Mucosa of rectum (tissue), 2 donors: ENCODE measurements around the gene PDE6H.

ENCODE experiments used
- H3K27ac ChIP-seq, 2 donors: one replicate each; pipeline ENCODE4 v1.7.0; 2013; ENCODE audit warnings: inconsistent platforms in 2 of 2, low read depth in 2 of 2, low read length in 2 of 2
- H3K27me3 ChIP-seq, 2 donors: one replicate each; pipeline ENCODE4 v1.7.0; 2013; ENCODE audit warnings: low read length in 2 of 2; ENCODE audit not compliant: control insufficient read depth in 2 of 2, insufficient read depth in 2 of 2
- H3K36me3 ChIP-seq, 2 donors: one replicate each; pipeline ENCODE4 v1.7.0; 2013; ENCODE audit warnings: low read length in 2 of 2; ENCODE audit not compliant: control insufficient read depth in 2 of 2, insufficient read depth in 2 of 2
- H3K4me1 ChIP-seq, 2 donors: one replicate each; pipeline ENCODE4 v1.7.0; 2013; ENCODE audit warnings: low read length in 2 of 2, mild to moderate bottlenecking in 1 of 2; ENCODE audit not compliant: control insufficient read depth in 2 of 2, insufficient read depth in 2 of 2
- H3K4me3 ChIP-seq, 2 donors: one replicate each; pipeline ENCODE4 v1.7.0; 2013; ENCODE audit warnings: low read length in 2 of 2
- H3K9ac ChIP-seq, 2 donors: one replicate each; pipeline ENCODE4 v1.7.0; 2013; ENCODE audit warnings: low read length in 2 of 2, low read depth in 1 of 2, mild to moderate bottlenecking in 1 of 2
- H3K9me3 ChIP-seq, 2 donors: one replicate each; pipeline ENCODE4 v1.7.0; 2013; ENCODE audit warnings: low read length in 2 of 2; ENCODE audit not compliant: control insufficient read depth in 2 of 2
- donor health status: healthy.
- donor health status: Normal muscosa, but diverticular disease.

The PDE6H gene

GRCh38 chr12:14964406-14964805 is 8.4 kb upstream of the PDE6H start:
- no peaks in the 10 kb centered on the region for H3K36me3 ChIP-seq
- H3K9me3 ChIP-seq, result no peaks in the 10 kb centered on the region
- no peak overlapping the region for H3K9ac ChIP-seq
- H3K27me3 ChIP-seq, result no peaks in the 10 kb centered on the region
- H3K27ac ChIP-seq, result no peak overlapping the region
- peaks cover 0 to 5% of the 10 kb centered on the region in 2 donors for H3K4me1 ChIP-seq
- H3K4me3 ChIP-seq, result no peak overlapping the region

GRCh38 chr12:14965221-14965620 is 7.6 kb upstream of the PDE6H start:
- no peaks in the 10 kb centered on the region for H3K4me1 ChIP-seq
- H3K4me3 ChIP-seq, result no peak overlapping the region
- no peaks in the 10 kb centered on the region for H3K27me3 ChIP-seq
- no peaks in the 10 kb centered on the region for H3K36me3 ChIP-seq
- no peak overlapping the region for H3K27ac ChIP-seq
- no peak overlapping the region for H3K9ac ChIP-seq
- no peaks in the 10 kb centered on the region for H3K9me3 ChIP-seq

- no peaks in the 10 kb centered on the region for H3K9me3 ChIP-seq
- H3K9ac ChIP-seq, result no peak overlapping the region
- H3K36me3 ChIP-seq, result no peaks in the 10 kb centered on the region
- H3K27ac ChIP-seq, result no peak overlapping the region
- no peaks in the 10 kb centered on the region for H3K27me3 ChIP-seq
- H3K4me1 ChIP-seq, result no peaks in the 10 kb centered on the region
- no peak overlapping the region for H3K4me3 ChIP-seq
These were observed 4.4 kb upstream of the PDE6H start for GRCh38 chr12:14968478-14968877.

- H3K4me1 ChIP-seq, result no peaks in the 10 kb centered on the region
- no peaks in the 10 kb centered on the region for H3K27me3 ChIP-seq
- no peak overlapping the region for H3K27ac ChIP-seq
- H3K9ac ChIP-seq, result no peak overlapping the region
- no peaks in the 10 kb centered on the region for H3K36me3 ChIP-seq
- no peaks in the 10 kb centered on the region for H3K9me3 ChIP-seq
- no peak overlapping the region for H3K4me3 ChIP-seq
These were observed 2.4 kb upstream of the PDE6H start for GRCh38 chr12:14970473-14970872.

GRCh38 chr12:14974633-14975032 is 1.8 kb downstream of the PDE6H start:
- Histone ChIP-seq H3K27ac (no peak overlapping the region), H3K9ac (no peak overlapping the region), H3K36me3 (no peaks in the 10 kb centered on the region), H3K4me3 (no peak overlapping the region), H3K27me3 (no peaks in the 10 kb centered on the region), H3K9me3 (no peaks in the 10 kb centered on the region), H3K4me1 (no peaks in the 10 kb centered on the region)

GRCh38 chr12:14975457-14975856 is 2.6 kb downstream of the PDE6H start:
- Histone ChIP-seq H3K4me1 (no peaks in the 10 kb centered on the region), H3K27me3 (no peaks in the 10 kb centered on the region), H3K27ac (no peak overlapping the region), H3K36me3 (no peaks in the 10 kb centered on the region), H3K4me3 (no peak overlapping the region), H3K9me3 (no peaks in the 10 kb centered on the region), H3K9ac (no peak overlapping the region)

- Histone ChIP-seq H3K36me3 (no peaks in the 10 kb centered on the region), H3K4me3 (no peak overlapping the region), H3K9me3 (no peaks in the 10 kb centered on the region), H3K27me3 (no peaks in the 10 kb centered on the region), H3K27ac (no peak overlapping the region), H3K4me1 (no peaks in the 10 kb centered on the region), H3K9ac (no peak overlapping the region)
These were observed 3.8 kb downstream of the PDE6H start for GRCh38 chr12:14976658-14977057.

- Histone ChIP-seq H3K4me1 (no peaks in the 10 kb centered on the region), H3K9ac (no peak overlapping the region), H3K36me3 (no peaks in the 10 kb centered on the region), H3K9me3 (no peaks in the 10 kb centered on the region), H3K4me3 (no peak overlapping the region), H3K27ac (no peak overlapping the region), H3K27me3 (no peaks in the 10 kb centered on the region)
These were observed 6.6 kb downstream of the PDE6H start for GRCh38 chr12:14979468-14979867.

- Histone ChIP-seq H3K4me3 (no peak overlapping the region), H3K4me1 (no peaks in the 10 kb centered on the region), H3K36me3 (no peaks in the 10 kb centered on the region), H3K27me3 (no peaks in the 10 kb centered on the region), H3K9ac (no peak overlapping the region), H3K9me3 (no peaks in the 10 kb centered on the region), H3K27ac (no peak overlapping the region)
These were observed 8.2 kb downstream of the PDE6H start for GRCh38 chr12:14981049-14981448.

- no peaks in the 10 kb centered on the region for H3K36me3 ChIP-seq
- no peak overlapping the region for H3K9ac ChIP-seq
- no peaks in the 10 kb centered on the region for H3K4me1 ChIP-seq
- H3K27ac ChIP-seq, result no peak overlapping the region
- H3K27me3 ChIP-seq, result no peaks in the 10 kb centered on the region
- H3K4me3 ChIP-seq, result no peak overlapping the region
- no peaks in the 10 kb centered on the region for H3K9me3 ChIP-seq
These were observed 9.7 kb downstream of the PDE6H start for GRCh38 chr12:14982562-14982961.

GRCh38 chr12:14982991-14983390 is 10.1 kb downstream of the PDE6H start:
- H3K27me3 ChIP-seq, result no peaks in the 10 kb centered on the region
- H3K27ac ChIP-seq, result no peak overlapping the region
- H3K9me3 ChIP-seq, result no peaks in the 10 kb centered on the region
- H3K4me1 ChIP-seq, result no peaks in the 10 kb centered on the region
- no peak overlapping the region for H3K9ac ChIP-seq
- H3K36me3 ChIP-seq, result no peaks in the 10 kb centered on the region
- no peak overlapping the region for H3K4me3 ChIP-seq
